ENCODE measurements around the gene ZNF497.
"Not testable (repeated sequence)": the region's sequence is repeated elsewhere in the genome, so short reads cannot be mapped to it uniquely, and the experiment has no call there.

Gene ZNF497

GRCh38 chr19:58393725-58394033 lies 31.1 kb upstream of the ZNF497 start:
- FAIRE-seq = no peak

- FAIRE-seq = no peak
Measured at GRCh38 chr19:58392945-58393724, 30.6 kb upstream of the ZNF497 start.

- no peak for FAIRE-seq
Measured at GRCh38 chr19:58388175-58388526, 25.6 kb upstream of the ZNF497 start.

- no peak for FAIRE-seq
Measured at GRCh38 chr19:58387338-58388174, 25.0 kb upstream of the ZNF497 start.

GRCh38 chr19:58386576-58387337 lies 24.2 kb upstream of the ZNF497 start, which contains the start of gene RPS5:
TSS of gene RPS5 (plus strand) at chr19:58387269. CDS start at chr19:58388138, 869 bp downstream.
- FAIRE-seq = no peak

GRCh38 chr19:58385891-58386575 lies 23.5 kb upstream of the ZNF497 start:
- no peak for FAIRE-seq

- FAIRE-seq = no peak
Measured at GRCh38 chr19:58385313-58385890, 22.9 kb upstream of the ZNF497 start.

GRCh38 chr19:58382997-58383603 lies 20.5 kb upstream of the ZNF497 start:
- FAIRE-seq = no peak

GRCh38 chr19:58381460-58382212 lies 19.1 kb upstream of the ZNF497 start:
- no peak for FAIRE-seq

GRCh38 chr19:58380662-58381459 lies 18.3 kb upstream of the ZNF497 start, which contains the start of gene ZNF837:
TSS of gene ZNF837 (minus strand) at chr19:58381030. CDS start at chr19:58369332, 11,698 bp downstream.
- peak; percentile 96 for FAIRE-seq

- FAIRE-seq = no peak
Measured at GRCh38 chr19:58380037-58380661, 17.6 kb upstream of the ZNF497 start.

- no peak for FAIRE-seq
Measured at GRCh38 chr19:58379246-58379645, 16.7 kb upstream of the ZNF497 start.

GRCh38 chr19:58376724-58377123 lies 14.2 kb upstream of the ZNF497 start:
- FAIRE-seq = not testable (repeated sequence)

GRCh38 chr19:58374200-58374599 lies 11.6 kb upstream of the ZNF497 start:
- no peak for FAIRE-seq

GRCh38 chr19:58372311-58373133 lies 10.0 kb upstream of the ZNF497 start:
- no peak for FAIRE-seq

- FAIRE-seq = no peak
Measured at GRCh38 chr19:58368561-58369360, 6.2 kb upstream of the ZNF497 start.

- no peak for FAIRE-seq
Measured at GRCh38 chr19:58367698-58368454, 5.3 kb upstream of the ZNF497 start.
